Astrocyte (in vitro differentiated cells and primary cell): Measurements from ENCODE around the gene STARD8. TPM values are rescaled to one million over a fixed set of nuclear protein-coding genes. Genes with fewer than 3 reads are reported as not detected.
"Not testable (repeated sequence)": the region's sequence is repeated elsewhere in the genome, so short reads cannot be mapped to it uniquely, and the experiment has no call there.

Source experiments
- DNase-seq: peaks from one replicate; pipeline ENCODE4 v3.0.0-alpha.2; 2010; ENCODE audit warnings: low read depth
- FAIRE-seq: peaks from 2 replicates; lab custom pipeline; 2011; peaks lifted over from hg19 to GRCh38; lab: Jason Lieb, UNC
- H2AFZ ChIP-seq: 2 replicates; pipeline ENCODE4 v1.6.0; 2012; ENCODE audit warnings: low read depth, low read length, inconsistent platforms
- H3K27ac ChIP-seq: 2 replicates; pipeline ENCODE4 v1.5.1; 2011; ENCODE audit warnings: low read depth, low read length, inconsistent platforms
- H3K27me3 ChIP-seq: 2 replicates; pipeline ENCODE4 v1.6.0; 2011; ENCODE audit warnings: low read length, inconsistent platforms; ENCODE audit not compliant: insufficient read depth
- H3K36me3 ChIP-seq: 2 replicates; pipeline ENCODE4 v1.5.1; 2011; ENCODE audit warnings: low read length, inconsistent platforms; ENCODE audit not compliant: insufficient read depth
- H3K4me1 ChIP-seq: 2 replicates; pipeline ENCODE4 v1.5.1; 2011; ENCODE audit warnings: low read length, inconsistent platforms; ENCODE audit not compliant: insufficient read depth
- H3K4me2 ChIP-seq: 2 replicates; pipeline ENCODE4 v1.6.0; 2012; ENCODE audit warnings: low read length, inconsistent platforms
- H3K4me3 ChIP-seq: 2 replicates; pipeline ENCODE4 v1.5.1; 2011; ENCODE audit warnings: low read depth, mild to moderate bottlenecking, low read length, inconsistent platforms; ENCODE audit not compliant: insufficient read depth
- H3K79me2 ChIP-seq: 2 replicates; pipeline ENCODE4 v1.6.0; 2012; ENCODE audit warnings: mild to moderate bottlenecking, low read length, inconsistent platforms; ENCODE audit not compliant: insufficient read depth
- H3K9ac ChIP-seq: 2 replicates; pipeline ENCODE4 v1.6.0; 2012; ENCODE audit warnings: mild to moderate bottlenecking, low read length, inconsistent platforms
- H3K9me3 ChIP-seq: 2 replicates; pipeline ENCODE4 v1.5.1; 2012; ENCODE audit warnings: low read depth, mild to moderate bottlenecking, low read length, inconsistent platforms; ENCODE audit not compliant: insufficient read depth
- H4K20me1 ChIP-seq: 2 replicates; pipeline ENCODE4 v1.6.0; 2012; ENCODE audit warnings: low read length, inconsistent platforms; ENCODE audit not compliant: insufficient read depth
- H3K27ac Mint-ChIP-seq: one replicate; pipeline ENCODE4 v1.8.0; 2021; ENCODE audit warnings: mild to moderate bottlenecking, mixed read lengths; ENCODE audit not compliant: unreplicated experiment
- H3K27me3 Mint-ChIP-seq: one replicate; pipeline ENCODE4 v1.8.0; 2021; ENCODE audit warnings: low read depth, mixed read lengths; ENCODE audit not compliant: unreplicated experiment
- H3K36me3 Mint-ChIP-seq: one replicate; pipeline ENCODE4 v1.8.0; 2021; ENCODE audit warnings: low read depth, mixed read lengths; ENCODE audit not compliant: unreplicated experiment
- H3K4me1 Mint-ChIP-seq: one replicate; pipeline ENCODE4 v1.8.0; 2021; ENCODE audit warnings: low read depth, mixed read lengths; ENCODE audit not compliant: unreplicated experiment
- H3K4me3 Mint-ChIP-seq: one replicate; pipeline ENCODE4 v1.8.0; 2021; ENCODE audit warnings: mild to moderate bottlenecking, moderate library complexity, mixed read lengths; ENCODE audit not compliant: unreplicated experiment
- H3K9me3 Mint-ChIP-seq: one replicate; pipeline ENCODE4 v1.8.0; 2021; ENCODE audit warnings: mild to moderate bottlenecking, mixed read lengths; ENCODE audit not compliant: unreplicated experiment
- EZH2 ChIP-seq: IDR thresholded peaks from 2 replicates; pipeline ENCODE4 v1.6.1; 2012; ENCODE audit warnings: mild to moderate bottlenecking, low read length, inconsistent platforms; ENCODE audit not compliant: insufficient read depth
- total RNA-seq: library from RNA; stranded (reverse); gene quantifications from 2 replicates; pipeline ENCODE4 v1.2.1, GENCODE V29; 2021
- TF ChIP-seq, protein P1 (sequence below): IDR thresholded peaks from 2 replicates; pipeline ENCODE4 v1.5.1; 2011; ENCODE audit warnings: low read depth, mild to moderate bottlenecking, inconsistent platforms, low read length, moderate library complexity; ENCODE audit not compliant: insufficient read depth

Gene STARD8
- total RNA-seq, 1 donor from 2014 or later = 1.3 TPM

DNA sequence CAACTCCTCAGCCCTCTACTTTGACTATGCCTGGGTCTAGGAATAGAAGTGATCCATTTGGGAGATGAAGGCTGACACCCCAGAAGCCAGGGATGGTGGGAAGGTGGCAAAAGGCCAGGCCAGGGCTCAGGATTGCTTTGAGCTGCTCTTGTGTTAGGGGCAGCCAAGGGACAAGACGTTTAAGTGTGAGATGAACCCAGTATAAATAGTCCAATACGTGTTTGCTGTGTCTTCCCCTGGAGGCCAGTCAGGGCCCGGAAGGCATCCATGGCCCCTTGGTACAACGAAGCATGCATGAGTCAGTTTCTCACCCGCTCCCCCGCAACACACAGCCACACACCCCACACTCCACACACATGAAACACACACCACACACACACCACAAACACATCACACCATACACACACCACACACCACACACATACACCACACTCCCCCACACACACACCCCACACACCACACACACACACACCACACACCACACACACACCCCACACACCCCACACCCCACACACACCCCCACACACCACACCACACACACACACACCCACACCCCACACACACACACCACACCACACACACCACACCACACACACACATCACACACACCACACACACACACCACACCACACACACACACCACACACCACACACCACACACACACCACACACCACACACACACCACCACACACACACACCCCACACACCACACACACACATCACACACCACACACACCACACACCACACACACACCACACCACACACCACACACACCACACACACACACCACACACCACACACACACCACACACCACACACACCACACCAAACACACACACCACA lies 5.1 kb downstream of the STARD8 start:
- Histone ChIP-seq H3K79me2 (no peaks in the 10 kb centered on the region), H3K36me3 (no peaks in the 10 kb centered on the region), H2AFZ (no peak overlapping the region), H4K20me1 (no peaks in the 10 kb centered on the region), H3K4me1 (no peaks in the 10 kb centered on the region), H3K4me3 (no peak overlapping the region), H3K9me3 (no peaks in the 10 kb centered on the region), H3K4me2 (no peak overlapping the region), H3K27me3 (no peaks in the 10 kb centered on the region), H3K27ac (no peak overlapping the region), H3K9ac (no peak overlapping the region)
- Mint-ChIP-seq H3K9me3 (peaks cover 1% of the 10 kb centered on the region), H3K4me1 (peaks cover 7% of the 10 kb centered on the region), H3K27ac (no peak overlapping the region), H3K4me3 (no peak overlapping the region), H3K27me3 (peaks cover 2% of the 10 kb centered on the region), H3K36me3 (no peaks in the 10 kb centered on the region)
- TF ChIP-seq EZH2 = no peak
- TF ChIP-seq, protein P1, sequence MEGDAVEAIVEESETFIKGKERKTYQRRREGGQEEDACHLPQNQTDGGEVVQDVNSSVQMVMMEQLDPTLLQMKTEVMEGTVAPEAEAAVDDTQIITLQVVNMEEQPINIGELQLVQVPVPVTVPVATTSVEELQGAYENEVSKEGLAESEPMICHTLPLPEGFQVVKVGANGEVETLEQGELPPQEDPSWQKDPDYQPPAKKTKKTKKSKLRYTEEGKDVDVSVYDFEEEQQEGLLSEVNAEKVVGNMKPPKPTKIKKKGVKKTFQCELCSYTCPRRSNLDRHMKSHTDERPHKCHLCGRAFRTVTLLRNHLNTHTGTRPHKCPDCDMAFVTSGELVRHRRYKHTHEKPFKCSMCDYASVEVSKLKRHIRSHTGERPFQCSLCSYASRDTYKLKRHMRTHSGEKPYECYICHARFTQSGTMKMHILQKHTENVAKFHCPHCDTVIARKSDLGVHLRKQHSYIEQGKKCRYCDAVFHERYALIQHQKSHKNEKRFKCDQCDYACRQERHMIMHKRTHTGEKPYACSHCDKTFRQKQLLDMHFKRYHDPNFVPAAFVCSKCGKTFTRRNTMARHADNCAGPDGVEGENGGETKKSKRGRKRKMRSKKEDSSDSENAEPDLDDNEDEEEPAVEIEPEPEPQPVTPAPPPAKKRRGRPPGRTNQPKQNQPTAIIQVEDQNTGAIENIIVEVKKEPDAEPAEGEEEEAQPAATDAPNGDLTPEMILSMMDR = no peak
- FAIRE-seq (peak; percentile 100), DNase-seq (peak; percentile 13)

DNA sequence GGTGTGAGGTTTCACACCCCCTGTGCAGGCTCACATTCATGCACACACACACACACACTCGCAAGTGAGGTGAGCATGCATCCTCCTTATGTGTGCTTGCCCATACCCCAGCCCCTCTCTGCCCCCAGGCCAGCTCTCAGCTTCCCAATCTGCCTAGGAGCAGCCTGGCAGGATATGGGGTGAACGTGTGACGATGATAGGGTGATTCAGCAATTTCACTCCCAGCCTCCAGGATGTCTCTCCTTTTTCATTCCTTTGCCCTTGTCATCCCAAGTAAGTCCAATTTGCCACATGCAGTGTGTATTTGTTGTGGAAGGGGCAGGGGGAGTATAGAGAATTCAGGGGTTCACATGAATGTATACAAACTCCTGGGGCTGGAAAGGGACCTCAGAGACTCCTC lies 7.2 kb downstream of the STARD8 start:
- peaks cover 1% of the 10 kb centered on the region for H3K9me3 Mint-ChIP-seq
- Histone ChIP-seq H3K27me3 (no peaks in the 10 kb centered on the region), H4K20me1 (no peaks in the 10 kb centered on the region), H3K27ac (no peak overlapping the region), H3K4me3 (no peak overlapping the region), H3K4me2 (no peak overlapping the region), H3K79me2 (no peaks in the 10 kb centered on the region), H3K9me3 (no peaks in the 10 kb centered on the region), H2AFZ (no peak overlapping the region), H3K9ac (no peak overlapping the region), H3K4me1 (no peaks in the 10 kb centered on the region), H3K36me3 (no peaks in the 10 kb centered on the region)
- no peak overlapping the region for H3K27ac Mint-ChIP-seq
- no peaks in the 10 kb centered on the region for H3K36me3 Mint-ChIP-seq
- no peak for DNase-seq
- H3K27me3 Mint-ChIP-seq = peaks cover 2% of the 10 kb centered on the region
- H3K4me3 Mint-ChIP-seq = no peak overlapping the region
- H3K4me1 Mint-ChIP-seq = peaks cover 8% of the 10 kb centered on the region
- no peak for TF ChIP-seq EZH2
- TF ChIP-seq, protein P1 = no peak
- peak; percentile 56 for FAIRE-seq

- not testable (repeated sequence) for H3K9me3 Mint-ChIP-seq, H4K20me1 ChIP-seq
These were observed 9.0 kb downstream of the STARD8 start for GRCh38 chrX:68656473-68656872.

More at GRCh38 chrX:68656473-68656872, 9.0 kb downstream of the STARD8 start:
- not testable (repeated sequence) for H3K9ac ChIP-seq, H3K4me1 ChIP-seq, H3K79me2 ChIP-seq, FAIRE-seq, H3K4me2 ChIP-seq, H2AFZ ChIP-seq, H3K27me3 ChIP-seq, H3K27ac ChIP-seq, H3K4me3 Mint-ChIP-seq, DNase-seq, H3K9me3 ChIP-seq, H3K36me3 ChIP-seq, H3K27ac Mint-ChIP-seq, H3K27me3 Mint-ChIP-seq, H3K36me3 Mint-ChIP-seq, H3K4me1 Mint-ChIP-seq, H3K4me3 ChIP-seq
